ENCODE measurements around the gene OR4F3. TPM values are rescaled to one million over a fixed set of nuclear protein-coding genes. Genes with fewer than 3 reads are reported as not detected.
"Not testable (repeated sequence)": the region's sequence is repeated elsewhere in the genome, so short reads cannot be mapped to it uniquely, and the experiment has no call there.

Gene OR4F3
- not detected in 2 replicates for total RNA-seq (2014; rRNA removed; shearing (Covaris generic))
- polyA plus RNA-seq (2015; cell fraction: cytosol; rRNA removed) = not detected in 2 replicates
- polyA plus RNA-seq (2015; cell fraction: nucleus; rRNA removed) = not detected in 2 replicates

GRCh38 chr5:181366968-181367367, at the start of gene OR4F3:
OR4F3 (plus strand) TSS chr5:181367268.
- not testable (repeated sequence) for DNase-seq (ENCODE audit: low read depth)

Other genes starting within 250 kb of the OR4F3 start
- gene OR2V1, start 236.1 kb upstream of the OR4F3 start, total RNA-seq (2014; rRNA removed; shearing (Covaris generic)) = not detected in 2 replicates
- gene OR2V2, start 219.7 kb upstream of the OR4F3 start, total RNA-seq (2014; rRNA removed; shearing (Covaris generic)) = not detected in 2 replicates
- gene TRIM7, start 162.1 kb upstream of the OR4F3 start, total RNA-seq (2014; rRNA removed; shearing (Covaris generic)) = 12.6 and 15.4 TPM in 2 replicates
- 19.1 and 29.1 TPM in 2 replicates for gene TRIM41, start 144.0 kb upstream of the OR4F3 start, total RNA-seq (2014; rRNA removed; shearing (Covaris generic))
- gene RACK1, start 123.4 kb upstream of the OR4F3 start, total RNA-seq (2014; rRNA removed; shearing (Covaris generic)) = 7,519 and 7,681 TPM in 2 replicates
- gene TRIM52, start 106.1 kb upstream of the OR4F3 start, total RNA-seq (2014; rRNA removed; shearing (Covaris generic)) = 3.5 and 7.7 TPM in 2 replicates